Measurements from ENCODE around the gene PNRC1. TPM values are rescaled to one million over a fixed set of nuclear protein-coding genes. Genes with fewer than 3 reads are reported as not detected.

PNRC1 gene
- total RNA-seq, 1 donor from 2014 or later, result 183 TPM

DNA sequence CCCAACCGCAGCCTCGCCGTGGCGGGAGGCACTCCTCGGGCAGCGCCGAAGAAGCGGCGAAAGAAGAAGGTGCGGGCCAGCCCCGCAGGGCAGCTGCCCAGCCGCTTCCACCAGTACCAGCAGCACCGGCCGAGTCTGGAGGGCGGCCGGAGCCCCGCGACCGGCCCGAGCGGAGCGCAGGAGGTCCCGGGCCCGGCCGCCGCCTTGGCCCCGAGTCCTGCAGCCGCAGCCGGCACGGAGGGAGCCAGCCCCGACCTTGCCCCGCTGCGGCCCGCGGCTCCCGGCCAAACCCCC is 525 bp downstream of the PNRC1 start:
- intact Hi-C loops (cut with DNase I), result no loop called here
- peak overlapping the region; percentile 100 for H3K27ac ChIP-seq
- no peaks in the 10 kb centered on the region for H3K27me3 ChIP-seq
- ATAC-seq (peak; percentile 19), DNase-seq (no peak)
- TF ChIP-seq, protein P1, sequence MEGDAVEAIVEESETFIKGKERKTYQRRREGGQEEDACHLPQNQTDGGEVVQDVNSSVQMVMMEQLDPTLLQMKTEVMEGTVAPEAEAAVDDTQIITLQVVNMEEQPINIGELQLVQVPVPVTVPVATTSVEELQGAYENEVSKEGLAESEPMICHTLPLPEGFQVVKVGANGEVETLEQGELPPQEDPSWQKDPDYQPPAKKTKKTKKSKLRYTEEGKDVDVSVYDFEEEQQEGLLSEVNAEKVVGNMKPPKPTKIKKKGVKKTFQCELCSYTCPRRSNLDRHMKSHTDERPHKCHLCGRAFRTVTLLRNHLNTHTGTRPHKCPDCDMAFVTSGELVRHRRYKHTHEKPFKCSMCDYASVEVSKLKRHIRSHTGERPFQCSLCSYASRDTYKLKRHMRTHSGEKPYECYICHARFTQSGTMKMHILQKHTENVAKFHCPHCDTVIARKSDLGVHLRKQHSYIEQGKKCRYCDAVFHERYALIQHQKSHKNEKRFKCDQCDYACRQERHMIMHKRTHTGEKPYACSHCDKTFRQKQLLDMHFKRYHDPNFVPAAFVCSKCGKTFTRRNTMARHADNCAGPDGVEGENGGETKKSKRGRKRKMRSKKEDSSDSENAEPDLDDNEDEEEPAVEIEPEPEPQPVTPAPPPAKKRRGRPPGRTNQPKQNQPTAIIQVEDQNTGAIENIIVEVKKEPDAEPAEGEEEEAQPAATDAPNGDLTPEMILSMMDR (IDR thresholded peaks at IDR 0.05), result no peak
- H3K36me3 ChIP-seq, result peaks cover 31% of the 10 kb centered on the region
- peak overlapping the region; percentile 82 for H3K4me3 ChIP-seq
- peaks cover 35% of the 10 kb centered on the region for H3K4me1 ChIP-seq
- H3K9me3 ChIP-seq, result no peaks in the 10 kb centered on the region

DNA sequence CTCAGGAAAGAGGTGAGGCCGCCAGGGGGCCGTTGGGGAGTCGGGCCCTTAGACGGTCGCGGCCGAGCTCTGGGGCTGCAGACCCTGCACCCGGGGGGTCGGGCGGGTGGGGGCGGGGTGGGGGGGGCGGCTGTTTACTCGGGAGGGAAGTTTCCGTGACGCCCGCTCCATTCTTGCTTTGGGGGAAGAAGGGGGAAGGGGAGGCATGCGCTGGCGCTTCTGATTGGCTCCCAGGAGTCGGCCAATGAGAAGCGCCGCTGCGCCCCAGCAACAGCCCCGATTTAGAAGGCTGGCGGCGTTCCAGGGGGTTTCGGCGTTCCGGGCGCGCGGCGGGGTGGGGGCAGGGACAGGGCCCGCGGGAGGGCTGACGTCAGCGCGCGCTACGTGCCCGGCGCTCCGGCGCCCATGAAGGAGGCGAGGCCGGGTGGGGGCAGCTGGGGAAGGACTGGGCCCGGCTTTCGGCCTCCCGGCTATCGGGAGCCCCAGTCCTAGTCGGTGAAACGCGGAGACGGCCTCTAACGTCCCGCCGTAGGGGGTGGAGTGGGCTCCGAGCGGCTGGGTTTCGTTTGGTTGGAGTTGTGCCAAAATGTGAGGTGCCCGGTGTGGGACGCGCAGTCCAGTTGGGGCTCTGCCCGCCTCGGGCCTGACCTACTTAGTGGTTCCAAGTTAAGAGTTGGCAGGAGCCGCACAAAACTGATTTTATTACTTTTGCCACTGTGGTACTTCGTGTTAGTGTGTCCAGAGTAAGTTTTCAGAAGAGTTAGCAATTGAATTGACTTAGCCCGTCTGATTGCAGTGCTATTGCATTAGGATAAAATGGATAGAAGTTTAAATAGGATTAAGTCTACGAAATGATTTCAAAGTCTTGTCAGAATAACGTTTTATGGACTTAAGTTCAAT is 1.1 kb downstream of the PNRC1 start:
- ATAC-seq (peak; percentile 85), DNase-seq (peak; percentile 99)
- Histone ChIP-seq H3K9me3 (no peaks in the 10 kb centered on the region), H3K27me3 (no peaks in the 10 kb centered on the region), H3K4me3 (peak overlapping the region; percentile 82), H3K4me1 (peaks cover 41% of the 10 kb centered on the region), H3K36me3 (peaks cover 33% of the 10 kb centered on the region), H3K27ac (peak overlapping the region; percentile 100)
- TF ChIP-seq, protein P1 (IDR thresholded peaks at IDR 0.05), result peak; percentile 7
- intact Hi-C loops (cut with DNase I), result no loop called here

DNA sequence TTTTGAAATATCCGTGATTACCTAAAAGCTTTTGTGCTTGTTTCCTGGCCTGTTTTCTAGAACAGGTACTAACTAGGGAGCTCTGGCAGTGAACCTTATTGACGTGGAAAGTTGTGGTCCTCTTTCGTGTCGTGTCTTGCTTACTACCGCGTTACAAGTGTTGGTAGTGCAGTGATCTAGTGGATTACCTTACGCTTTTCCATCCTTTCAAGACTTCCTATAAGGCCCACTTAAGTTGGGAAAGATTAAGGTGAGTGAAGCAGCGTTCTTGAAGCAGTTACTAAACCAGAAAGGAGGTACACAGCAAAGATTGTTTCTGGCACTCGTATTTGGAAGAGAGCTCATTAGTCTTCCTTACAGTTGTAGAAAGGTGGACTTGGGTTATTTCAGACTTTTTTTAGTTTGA is 1.9 kb downstream of the PNRC1 start:
- H3K36me3 ChIP-seq, result peaks cover 33% of the 10 kb centered on the region
- peaks cover 43% of the 10 kb centered on the region for H3K4me1 ChIP-seq
- DNase-seq (no peak), ATAC-seq (no peak)
- intact Hi-C loops (cut with DNase I), result no loop called here
- TF ChIP-seq, protein P1 (IDR thresholded peaks at IDR 0.05), result no peak
- H3K4me3 ChIP-seq, result peak overlapping the region; percentile 82
- H3K9me3 ChIP-seq, result no peaks in the 10 kb centered on the region
- no peaks in the 10 kb centered on the region for H3K27me3 ChIP-seq
- H3K27ac ChIP-seq, result peak overlapping the region; percentile 100

DNA sequence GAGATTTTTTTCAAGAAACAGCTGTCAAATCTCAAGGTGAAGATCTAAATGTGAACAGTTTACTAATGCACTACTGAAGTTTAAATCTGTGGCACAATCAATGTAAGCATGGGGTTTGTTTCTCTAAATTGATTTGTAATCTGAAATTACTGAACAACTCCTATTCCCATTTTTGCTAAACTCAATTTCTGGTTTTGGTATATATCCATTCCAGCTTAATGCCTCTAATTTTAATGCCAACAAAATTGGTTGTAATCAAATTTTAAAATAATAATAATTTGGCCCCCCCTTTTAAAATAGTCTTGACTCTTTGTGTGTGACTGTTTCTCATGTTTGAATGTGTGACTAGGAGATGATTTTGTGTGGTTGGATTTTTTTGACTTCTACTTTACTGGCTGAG is 4.0 kb downstream of the PNRC1 start:
- DNase-seq (no peak), ATAC-seq (no peak)
- Histone ChIP-seq H3K4me3 (peak overlapping the region; percentile 82), H3K27me3 (no peaks in the 10 kb centered on the region), H3K36me3 (peaks cover 33% of the 10 kb centered on the region), H3K9me3 (no peaks in the 10 kb centered on the region), H3K27ac (no peak overlapping the region), H3K4me1 (peaks cover 38% of the 10 kb centered on the region)
- intact Hi-C loops (cut with DNase I), result no loop called here
- TF ChIP-seq, protein P1 (IDR thresholded peaks at IDR 0.05), result no peak

DNA sequence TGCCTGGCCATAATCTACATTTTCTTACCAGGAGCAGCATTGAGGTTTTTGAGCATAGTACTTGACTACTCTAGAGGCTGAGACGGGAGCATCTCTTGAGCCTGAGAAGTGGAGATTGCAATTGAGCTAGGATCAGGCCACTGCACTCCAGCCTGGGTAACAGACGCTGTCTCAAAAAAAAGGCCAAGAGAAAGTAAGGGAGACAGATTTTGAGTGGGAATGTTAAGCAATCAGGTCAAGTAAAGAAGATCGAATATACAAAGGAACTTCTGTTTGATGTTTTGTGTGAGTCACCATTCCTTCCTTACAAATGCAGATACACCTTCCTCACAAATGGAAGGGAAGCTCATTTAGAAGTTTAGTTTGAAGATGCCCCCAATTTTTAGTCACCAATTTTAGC is 4.4 kb downstream of the PNRC1 start:
- TF ChIP-seq, protein P1 (IDR thresholded peaks at IDR 0.05), result no peak
- Histone ChIP-seq H3K36me3 (peaks cover 33% of the 10 kb centered on the region), H3K27ac (no peak overlapping the region), H3K4me3 (no peak overlapping the region), H3K9me3 (no peaks in the 10 kb centered on the region), H3K4me1 (peaks cover 38% of the 10 kb centered on the region), H3K27me3 (no peaks in the 10 kb centered on the region)
- no peak for DNase-seq
- intact Hi-C loops (cut with DNase I), result no loop called here
- no peak for ATAC-seq
